Mucosa of descending colon (tissue), 3 donors: ENCODE results near the gene RCAN2. TPM values are rescaled to one million over a fixed set of nuclear protein-coding genes. Genes with fewer than 3 reads are reported as not detected.

Experiments used
- ATAC-seq: fragments of 200-7000 bp; cut with Tn5 transposase; one replicate; pipeline ENCODE4 v1.9.1; 2020; ENCODE audit warnings: mild to moderate bottlenecking, moderate library complexity
- DNase-seq, 3 donors: peaks; one replicate each; pipeline ENCODE4 v3.0.0-alpha.2; 2020
- H3K36me3 ChIP-seq: fragments of 200-600 bp; one replicate; pipeline ENCODE4 v1.8.0; 2021; ENCODE audit warnings: low read depth, mild to moderate bottlenecking
- H3K4me1 ChIP-seq: fragments of 200-600 bp; one replicate; pipeline ENCODE4 v1.8.0; 2021; ENCODE audit warnings: low read depth, mild to moderate bottlenecking
- H3K4me3 ChIP-seq: fragments of 200-600 bp; one replicate; pipeline ENCODE4 v1.8.0; 2021; ENCODE audit warnings: mild to moderate bottlenecking
- H3K9me3 ChIP-seq: fragments of 200-600 bp; one replicate; pipeline ENCODE4 v1.8.0; 2021; ENCODE audit warnings: mild to moderate bottlenecking
- CTCF ChIP-seq: fragments of 200-600 bp; IDR thresholded peaks from one replicate; pipeline ENCODE4 v1.8.0; 2022; ENCODE audit warnings: antibody characterized with exemption, mild to moderate bottlenecking
- intact Hi-C, 2 donors: fragments of 100-400 bp; cut with DNase I in 1 of 2; cut with micrococcal nuclease in 1 of 2; formaldehyde crosslinking; loops; one replicate each; pipeline versions ENCODE4 v1.11.0 to v1.11.1; 2022; cut with DNase I, micrococcal nuclease
- total RNA-seq, 3 donors: library from RNA; stranded (reverse); fragmentation: NEBNext Ultra II Directional in 2 of 3; extraction: Animal tissue kit (Norgen Biotek cat#: 25700) in 2 of 3; gene quantifications; one replicate each; pipeline versions ENCODE4 v1.2.1 to v1.2.4, GENCODE V29; 2021 to 2023
- donor health status: DM: no; HTN: no; CAD: no; lungs with moderate emphysema.
- donor health status: DM: no; HTN: no; CAD: no.
- donor health status: DM: no; HTN: yes; CAD: no.

Gene RCAN2
- total RNA-seq, 3 donors from 2014 or later: 5.1 to 6.6 (median 6.1) TPM

- ATAC-seq: no peak
- intact Hi-C loops: no loop called here
- H3K4me3 ChIP-seq: no peak overlapping the region
- no peak for DNase-seq
- H3K4me1 ChIP-seq: no peaks in the 10 kb centered on the region
- no peaks in the 10 kb centered on the region for H3K36me3 ChIP-seq
- no peak for TF ChIP-seq CTCF
- no peaks in the 10 kb centered on the region for H3K9me3 ChIP-seq
Measured at GRCh38 chr6:46302816-46303215, 188.4 kb downstream of the RCAN2 start.

- Histone ChIP-seq H3K36me3 (no peaks in the 10 kb centered on the region), H3K9me3 (no peaks in the 10 kb centered on the region), H3K4me1 (no peaks in the 10 kb centered on the region), H3K4me3 (no peak overlapping the region)
- intact Hi-C loops: no loop called here
- TF ChIP-seq CTCF: no peak
- DNase-seq (no peak), ATAC-seq (no peak)
Measured at GRCh38 chr6:46302176-46302575, 189.1 kb downstream of the RCAN2 start.

- ATAC-seq: no peak
- TF ChIP-seq CTCF: no peak
- H3K36me3 ChIP-seq: no peaks in the 10 kb centered on the region
- H3K4me3 ChIP-seq: no peak overlapping the region
- DNase-seq: no peak
- no peaks in the 10 kb centered on the region for H3K9me3 ChIP-seq
- intact Hi-C loops: no loop called here
- H3K4me1 ChIP-seq: no peaks in the 10 kb centered on the region
Measured at GRCh38 chr6:46299253-46299652, 192.0 kb downstream of the RCAN2 start.

GRCh38 chr6:46296586-46296985 lies 194.7 kb downstream of the RCAN2 start:
- no peak for TF ChIP-seq CTCF
- no peaks in the 10 kb centered on the region for H3K36me3 ChIP-seq
- intact Hi-C loops: no loop called here

GRCh38 chr6:46293641-46294316 lies 197.5 kb downstream of the RCAN2 start:
- intact Hi-C loops: no loop called here
- H3K9me3 ChIP-seq: no peaks in the 10 kb centered on the region
- ATAC-seq (no peak), DNase-seq (no peak)
- no peak for TF ChIP-seq CTCF
- no peaks in the 10 kb centered on the region for H3K36me3 ChIP-seq
- no peaks in the 10 kb centered on the region for H3K4me1 ChIP-seq
- H3K4me3 ChIP-seq: no peak overlapping the region

More at GRCh38 chr6:46296586-46296985, 194.7 kb downstream of the RCAN2 start:
- Histone ChIP-seq H3K4me1 (no peaks in the 10 kb centered on the region), H3K4me3 (no peak overlapping the region), H3K9me3 (no peaks in the 10 kb centered on the region)
- DNase-seq (no peak), ATAC-seq (no peak)

- ATAC-seq (no peak), DNase-seq (no peak)
- Histone ChIP-seq H3K4me3 (no peak overlapping the region), H3K9me3 (no peaks in the 10 kb centered on the region), H3K36me3 (no peaks in the 10 kb centered on the region), H3K4me1 (no peaks in the 10 kb centered on the region)
- TF ChIP-seq CTCF: no peak
- intact Hi-C loops: no loop called here
Measured at GRCh38 chr6:46291880-46292279, 199.4 kb downstream of the RCAN2 start.
